HS-27A (cell line): ENCODE data around the gene TRAPPC12.
"Not testable (repeated sequence)": the region's sequence is repeated elsewhere in the genome, so short reads cannot be mapped to it uniquely, and the experiment has no call there.

Experiments
- DNase-seq: peaks from one replicate; pipeline ENCODE4 v3.0.0-alpha.2; 2012; ENCODE audit warnings: low read depth, missing footprints

Gene TRAPPC12

GRCh38 chr2:3379647-3380534, at the start of gene TRAPPC12:
TSS of gene TRAPPC12 (plus strand) at chr2:3379694. CDS start at chr2:3387624, 7,930 bp downstream.
- no peak for DNase-seq

- no peak for DNase-seq
These were observed 47.4 kb upstream of the TRAPPC12 start for GRCh38 chr2:3332133-3332532.

- no peak for DNase-seq
These were observed 44.8 kb upstream of the TRAPPC12 start for GRCh38 chr2:3334392-3335345.

GRCh38 chr2:3336844-3337243, 42.6 kb upstream of the TRAPPC12 start:
- DNase-seq = no peak

GRCh38 chr2:3338340-3338739, 41.2 kb upstream of the TRAPPC12 start:
- no peak for DNase-seq

GRCh38 chr2:3340144-3340543, 39.4 kb upstream of the TRAPPC12 start:
- no peak for DNase-seq

- DNase-seq = no peak
These were observed 38.2 kb upstream of the TRAPPC12 start for GRCh38 chr2:3341336-3341735.

GRCh38 chr2:3342324-3342723, 37.2 kb upstream of the TRAPPC12 start:
- no peak for DNase-seq

GRCh38 chr2:3343012-3343411, 36.5 kb upstream of the TRAPPC12 start:
- DNase-seq = no peak

- DNase-seq = no peak
These were observed 34.6 kb upstream of the TRAPPC12 start for GRCh38 chr2:3344897-3345296.

GRCh38 chr2:3345621-3346020, 33.9 kb upstream of the TRAPPC12 start:
- DNase-seq = no peak

- DNase-seq = no peak
These were observed 30.7 kb upstream of the TRAPPC12 start for GRCh38 chr2:3348767-3349166.

- DNase-seq = no peak
These were observed 30.2 kb upstream of the TRAPPC12 start for GRCh38 chr2:3349211-3349693.

GRCh38 chr2:3354986-3355385, 24.5 kb upstream of the TRAPPC12 start:
- no peak for DNase-seq

GRCh38 chr2:3355951-3356569, 23.4 kb upstream of the TRAPPC12 start:
- no peak for DNase-seq

GRCh38 chr2:3356799-3357198, 22.7 kb upstream of the TRAPPC12 start:
- no peak for DNase-seq

- not testable (repeated sequence) for DNase-seq
These were observed 22.0 kb upstream of the TRAPPC12 start for GRCh38 chr2:3357446-3357845.

GRCh38 chr2:3357926-3358325, 21.6 kb upstream of the TRAPPC12 start:
- DNase-seq = no peak

- DNase-seq = no peak
These were observed 17.7 kb upstream of the TRAPPC12 start for GRCh38 chr2:3361518-3362389.

- no peak for DNase-seq
These were observed 14.3 kb upstream of the TRAPPC12 start for GRCh38 chr2:3365219-3365618.

- DNase-seq = no peak
These were observed 11.2 kb upstream of the TRAPPC12 start for GRCh38 chr2:3368261-3368722.
